ENCODE measurements around the gene TMX4. TPM values are rescaled to one million over a fixed set of nuclear protein-coding genes. Genes with fewer than 3 reads are reported as not detected.

Gene TMX4
- total and polyA plus RNA-seq, 2 of the 4 experiments (the other 2 are of a cell fraction): 5.4 to 13.6 TPM

GRCh38 chr20:7930343-7930742 is 89.2 kb downstream of the TMX4 start:
- ChIA-PET CTCF (interaction anchor here (1.0 kb wide), 1 partner anchor 71 kb away, joined by 3 read pairs; no protein-coding TSS in a partner anchor), POLR2A (ENCODE audit: unreplicated experiment) (no interaction called here)
- Histone ChIP-seq H2AK9ac (replicated peaks; ENCODE audit: low read depth, low read length, poor library complexity) (no peak overlapping the region), H4K91ac (ENCODE audit: insufficient read depth, low read depth, low read length) (no peak overlapping the region), H4K8ac (ENCODE audit: low read depth in 2 of 2, low read length in 2 of 2) (no peak overlapping the region), H3K4ac (ENCODE audit: low read depth, low read length) (no peak overlapping the region), H3K9me1 (ENCODE audit: insufficient read depth, low read length) (no peaks in the 10 kb centered on the region), H2BK120ac (ENCODE audit: low read depth, low read length) (no peak overlapping the region), H3K18ac (ENCODE audit: low read depth, low read length) (no peak overlapping the region), H2BK5ac (ENCODE audit: low read depth, low read length, poor library complexity, severe bottlenecking) (no peak overlapping the region), H2AK5ac (ENCODE audit: low read depth, low read length) (no peak overlapping the region), H4K20me1 (ENCODE audit: insufficient read depth, low read length) (no peaks in the 10 kb centered on the region), H2BK15ac (ENCODE audit: low read depth, low read length) (no peak overlapping the region), H3K27me3 (ENCODE audit: control insufficient read depth, insufficient read depth, low read length) (peaks cover 9% of the 10 kb centered on the region), H4K5ac (ENCODE audit: low read depth, low read length) (no peak overlapping the region), H3K9me3 (ENCODE audit: control insufficient read depth, insufficient read depth, low read length) (no peaks in the 10 kb centered on the region), H3K4me1 (ENCODE audit: control insufficient read depth, insufficient read depth, low read length) (no peaks in the 10 kb centered on the region), H3K4me2 (ENCODE audit: low read depth, low read length) (no peak overlapping the region), H3K14ac (replicated peaks; ENCODE audit: low read depth, low read length) (no peak overlapping the region), H3K9ac (ENCODE audit: low read depth, low read length) (no peak overlapping the region), H2AFZ (replicated peaks; ENCODE audit: low read length, poor library complexity) (no peak overlapping the region), H3K27ac (ENCODE audit: insufficient read depth, low read length) (no peak overlapping the region), H3K79me1 (ENCODE audit: low read depth in 1 of 2, low read length in 2 of 2) (no peaks in the 10 kb centered on the region), H2BK20ac (ENCODE audit: low read depth, low read length) (no peak overlapping the region), H3K23ac (ENCODE audit: low read depth, low read length) (no peak overlapping the region), H3K56ac (ENCODE audit: extremely low read depth, insufficient read depth, low read length) (no peak overlapping the region), H3K36me3 (ENCODE audit: control insufficient read depth, insufficient read depth, low read length) (no peaks in the 10 kb centered on the region), H3K4me3 (ENCODE audit: insufficient read depth, low read depth, low read length) (no peak overlapping the region)
- dilution Hi-C loops (cut with HindIII; ENCODE audit: low sequenced_read_pairs, unreplicated experiment): no loop called here
- no peak for ATAC-seq (ENCODE audit: low read depth)
- DNase-seq: no peak
- intact Hi-C loops (cut with micrococcal nuclease): loop anchor here (10.0 kb wide), 2 partner anchors 464 to 604 kb away; no protein-coding TSS in a partner anchor
- no TSS peak for BruUV-seq (replicated peaks)
- TF ChIP-seq FOS (IDR thresholded peaks at IDR 0.05; ENCODE audit: low read depth, low read length) (no peak), RFX5 (IDR thresholded peaks at IDR 0.05; ENCODE audit: low read depth, low read length) (no peak), SMC3 (IDR thresholded peaks at IDR 0.05; ENCODE audit: low read depth, low read length) (no peak), RAD21 (IDR thresholded peaks at IDR 0.05; ENCODE audit: low read length) (no peak), MAFK (IDR thresholded peaks at IDR 0.05; ENCODE audit: low read depth, low read length) (no peak), MAZ (IDR thresholded peaks at IDR 0.05; ENCODE audit: borderline replicate concordance, low read depth, low read length) (no peak), CEBPB (IDR thresholded peaks at IDR 0.05; ENCODE audit: low read depth, low read length) (no peak), BHLHE40 (IDR thresholded peaks at IDR 0.05; ENCODE audit: low read depth, low read length) (no peak), MXI1 (IDR thresholded peaks at IDR 0.05; ENCODE audit: borderline replicate concordance, low read depth, low read length) (no peak), CHD1 (IDR thresholded peaks at IDR 0.05; ENCODE audit: low read depth, low read length) (no peak), CTCF (conservative IDR thresholded peaks at IDR 0.05; ENCODE audit: low read depth, low read length) (no peak)
- TF ChIP-seq, protein P1, sequence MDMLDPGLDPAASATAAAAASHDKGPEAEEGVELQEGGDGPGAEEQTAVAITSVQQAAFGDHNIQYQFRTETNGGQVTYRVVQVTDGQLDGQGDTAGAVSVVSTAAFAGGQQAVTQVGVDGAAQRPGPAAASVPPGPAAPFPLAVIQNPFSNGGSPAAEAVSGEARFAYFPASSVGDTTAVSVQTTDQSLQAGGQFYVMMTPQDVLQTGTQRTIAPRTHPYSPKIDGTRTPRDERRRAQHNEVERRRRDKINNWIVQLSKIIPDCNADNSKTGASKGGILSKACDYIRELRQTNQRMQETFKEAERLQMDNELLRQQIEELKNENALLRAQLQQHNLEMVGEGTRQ (IDR thresholded peaks at IDR 0.05; ENCODE audit: low read depth, low read length): no peak
- in situ Hi-C loops (cut with MboI; ENCODE audit: low sequenced_read_pairs): loop anchor here (5.0 kb wide), 1 partner anchor 792 kb away; no protein-coding TSS in a partner anchor

All from IMR-90 (cell line).